Activated CD4-positive, alpha-beta T cell treated with anti-CD3 and anti-CD28 coated beads for 4 hours (primary cell): Measurements from ENCODE around the gene PCSK5.
"Not testable (repeated sequence)": the region's sequence is repeated elsewhere in the genome, so short reads cannot be mapped to it uniquely, and the experiment has no call there.

Experiments used
- DNase-seq, 2 donors: peaks; one replicate each; pipeline ENCODE4 v3.0.0-alpha.2; 2020

PCSK5 gene

DNA sequence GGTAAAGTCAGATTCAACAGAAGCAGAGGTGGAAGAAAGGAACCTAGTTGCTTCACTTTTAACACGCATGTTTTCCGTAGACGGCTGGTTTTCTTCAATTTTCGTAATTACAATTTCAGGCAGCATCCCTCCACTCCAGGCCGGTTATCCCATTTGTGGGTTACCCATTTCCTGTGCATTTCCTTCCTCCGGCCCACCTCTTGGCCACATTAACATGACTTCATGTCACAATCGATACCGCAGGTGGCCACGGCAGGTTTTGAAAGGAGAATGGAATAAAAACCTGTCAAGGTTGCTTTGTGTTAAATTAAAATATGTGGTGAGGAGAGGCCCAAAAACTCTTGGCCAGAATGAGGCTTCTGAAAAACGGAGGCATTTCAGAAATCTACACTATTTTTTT lies 130.2 kb downstream of the PCSK5 start:
- no peak for DNase-seq

DNA sequence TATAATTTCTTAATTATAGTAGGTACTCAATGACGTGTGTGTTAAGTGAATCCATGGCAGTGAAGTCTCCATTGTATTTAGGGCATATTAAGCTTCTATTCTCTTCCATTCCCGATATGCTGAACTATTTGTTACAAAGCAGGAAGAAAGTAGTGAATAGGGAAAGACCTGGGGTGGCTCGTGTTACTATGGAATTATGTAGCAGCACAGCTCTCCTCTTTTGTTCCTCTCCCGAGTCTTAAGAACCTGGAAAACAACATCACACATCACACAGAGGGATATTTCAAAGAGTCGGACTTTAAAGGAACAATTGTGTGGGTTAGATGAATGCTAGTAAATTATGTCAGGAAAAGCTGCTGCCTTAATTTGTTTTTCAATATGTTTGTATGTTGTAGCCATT lies 131.8 kb downstream of the PCSK5 start:
- no peak for DNase-seq

- peak; percentile 35 to 37 for DNase-seq
Observed at GRCh38 chr9:76023715-76024195, 133.3 kb downstream of the PCSK5 start.

GRCh38 chr9:76025286-76025685 lies 134.8 kb downstream of the PCSK5 start:
- DNase-seq, result no peak

GRCh38 chr9:76026796-76027195 lies 136.3 kb downstream of the PCSK5 start:
- DNase-seq, result no peak

GRCh38 chr9:76027416-76027815 lies 136.9 kb downstream of the PCSK5 start:
- DNase-seq, result peak; percentile 21 to 32

DNA sequence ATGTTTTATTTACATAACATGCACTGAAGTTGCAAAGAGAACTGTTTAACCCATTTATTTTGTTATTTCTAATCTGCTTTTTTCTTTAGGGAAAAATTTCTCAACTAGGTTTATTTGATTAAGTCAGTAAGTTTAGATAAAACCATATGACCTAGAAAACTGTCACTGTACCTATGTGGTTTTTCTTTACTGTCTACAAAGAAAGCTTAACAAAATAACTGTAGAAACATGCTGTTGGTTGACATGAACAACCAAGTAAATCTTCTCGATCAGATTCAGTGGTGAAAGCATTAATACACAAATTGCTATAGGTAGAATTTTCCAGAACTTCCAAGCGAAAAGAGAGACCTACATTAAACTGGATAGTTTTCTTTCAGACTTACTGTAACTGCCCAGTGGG lies 137.4 kb downstream of the PCSK5 start:
- DNase-seq, result no peak

GRCh38 chr9:76032038-76032796 lies 141.7 kb downstream of the PCSK5 start:
- DNase-seq, result no peak

- DNase-seq, result no peak
Observed at GRCh38 chr9:76032797-76033373, 142.4 kb downstream of the PCSK5 start.

DNA sequence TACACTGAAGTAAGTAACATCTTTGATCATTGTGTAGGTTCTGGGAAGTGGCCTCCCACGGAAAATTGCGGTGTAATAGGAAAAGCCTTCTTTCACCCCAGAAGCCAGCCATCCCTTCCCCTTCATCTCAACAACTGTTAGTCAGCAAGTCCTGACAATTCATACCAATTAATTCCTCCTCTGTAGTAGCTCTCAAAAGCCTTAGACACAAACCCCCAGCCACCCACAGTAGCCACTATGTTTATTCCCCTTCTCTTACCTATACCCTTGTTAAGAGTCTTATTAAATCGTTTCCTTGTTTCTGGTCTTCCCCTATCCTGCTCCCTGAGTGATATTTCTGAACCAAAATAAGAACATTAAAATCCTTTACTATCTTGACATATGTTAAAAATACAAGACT lies 143.6 kb downstream of the PCSK5 start:
- DNase-seq, result no peak

GRCh38 chr9:76036762-76037161 lies 146.3 kb downstream of the PCSK5 start:
- DNase-seq, result no peak

DNA sequence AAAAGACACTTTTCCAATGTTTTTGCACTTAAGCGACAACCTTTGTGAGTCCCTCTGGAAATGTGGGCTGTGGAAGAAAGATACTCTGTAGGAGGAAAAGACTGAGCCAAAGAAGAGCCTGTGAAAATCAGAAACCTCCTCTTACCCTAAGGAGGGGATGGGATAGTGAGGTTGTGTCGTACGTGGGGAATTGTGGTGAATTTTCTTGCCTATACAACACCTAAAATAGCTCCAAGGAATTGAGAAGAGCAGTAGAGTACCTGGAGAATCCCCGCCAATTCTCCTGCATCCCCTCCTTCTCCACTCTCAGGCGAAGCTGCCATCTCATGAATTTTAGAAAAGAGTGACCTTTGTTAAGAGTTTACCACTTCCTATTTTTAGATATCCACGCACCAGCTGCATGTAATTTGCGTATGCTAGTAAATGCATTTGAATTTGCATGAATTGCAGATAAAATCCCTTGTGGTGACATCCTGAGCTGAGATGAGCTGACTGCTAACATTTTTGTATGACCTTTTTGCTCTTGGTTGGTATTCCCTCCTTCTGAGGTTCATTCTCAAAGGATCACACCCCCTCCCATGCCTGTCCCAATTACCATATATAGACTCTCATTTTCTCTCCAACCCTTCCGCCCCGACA lies 147.2 kb downstream of the PCSK5 start:
- no peak for DNase-seq

- DNase-seq, result no peak
Observed at GRCh38 chr9:76038431-76038830, 148.0 kb downstream of the PCSK5 start.

DNA sequence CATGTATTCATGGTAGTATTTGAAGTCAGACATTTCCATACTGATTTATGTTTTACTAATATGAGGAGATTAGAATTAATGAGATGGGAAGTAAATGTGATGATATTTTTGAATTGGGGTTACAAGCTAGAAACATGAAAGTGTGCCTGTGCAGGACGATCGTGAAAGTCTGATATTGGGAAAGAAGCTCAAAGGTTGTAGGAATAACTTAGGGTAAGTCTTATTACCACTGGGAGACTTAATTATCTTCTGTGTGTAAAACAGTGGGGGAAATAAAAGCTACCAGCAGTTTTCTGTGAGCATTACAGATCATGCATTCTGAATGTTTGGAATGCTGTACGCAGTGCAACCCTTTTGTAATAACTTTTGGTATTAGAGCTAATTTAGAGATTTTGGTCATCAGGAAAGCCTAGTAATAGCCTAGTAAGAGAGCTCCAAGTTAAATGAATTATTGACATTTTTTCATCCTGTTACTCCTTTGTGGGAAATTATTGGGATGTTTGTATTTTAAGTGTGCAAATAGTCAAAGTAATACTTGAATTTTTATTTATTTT lies 153.9 kb downstream of the PCSK5 start:
- no peak for DNase-seq

DNA sequence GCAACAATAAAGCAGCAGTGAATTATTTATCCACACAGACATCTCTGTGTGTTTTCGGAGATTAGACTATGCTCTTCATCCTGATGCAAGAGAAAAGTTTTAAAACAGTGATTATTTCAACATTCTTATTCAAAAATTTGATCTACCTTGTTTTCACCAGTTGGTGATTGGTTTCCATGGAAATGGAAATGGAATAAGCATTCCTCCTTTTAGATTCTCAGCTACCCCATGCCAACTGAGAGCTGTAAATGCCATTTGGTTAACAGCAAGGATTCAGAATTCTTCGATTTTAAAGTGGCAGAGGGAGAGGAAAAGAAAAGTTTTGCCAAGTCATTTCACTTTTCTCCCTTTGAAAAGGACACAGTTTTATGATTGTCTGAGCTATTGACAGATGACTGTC lies 154.7 kb downstream of the PCSK5 start:
- no peak for DNase-seq

DNA sequence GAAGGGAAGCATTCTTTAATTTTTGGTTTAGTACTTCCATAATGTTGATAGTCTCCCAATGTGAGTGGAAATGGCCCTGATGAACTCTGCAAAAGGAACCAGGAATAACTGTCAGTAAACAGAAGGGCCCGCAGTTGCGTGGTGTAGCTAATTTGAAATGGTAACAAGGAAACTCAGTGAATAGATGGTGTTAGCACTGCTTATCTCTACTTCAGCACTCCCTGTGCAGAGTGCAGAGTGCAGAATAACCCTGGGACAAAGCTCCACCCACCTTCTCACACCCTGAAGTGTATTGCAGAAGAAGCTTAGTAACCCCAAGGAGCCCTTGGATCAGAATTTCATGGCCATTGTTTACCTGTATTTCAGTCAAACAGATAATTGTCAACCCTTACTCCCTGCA lies 158.9 kb downstream of the PCSK5 start:
- DNase-seq, result no peak

DNA sequence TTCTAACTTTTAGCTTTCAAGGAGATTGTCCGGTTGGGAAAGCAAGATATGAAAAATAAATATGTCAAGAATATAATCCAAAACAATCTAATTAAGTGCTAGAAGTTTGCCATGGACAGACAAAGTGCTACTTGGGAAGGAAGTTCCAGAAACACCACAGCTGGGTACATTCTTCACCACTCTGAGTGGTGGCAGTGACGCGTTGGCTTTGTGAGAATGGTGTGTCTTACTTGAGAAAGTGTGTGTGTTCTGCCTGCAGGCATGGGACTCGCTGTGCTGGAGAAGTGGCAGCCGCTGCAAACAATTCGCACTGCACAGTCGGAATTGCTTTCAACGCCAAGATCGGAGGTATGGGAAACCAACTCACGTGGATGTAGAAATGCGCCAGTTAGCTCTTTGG lies 177.2 kb downstream of the PCSK5 start:
- DNase-seq, result no peak

- no peak for DNase-seq
Observed at GRCh38 chr9:76077537-76077936, 187.1 kb downstream of the PCSK5 start.

DNA sequence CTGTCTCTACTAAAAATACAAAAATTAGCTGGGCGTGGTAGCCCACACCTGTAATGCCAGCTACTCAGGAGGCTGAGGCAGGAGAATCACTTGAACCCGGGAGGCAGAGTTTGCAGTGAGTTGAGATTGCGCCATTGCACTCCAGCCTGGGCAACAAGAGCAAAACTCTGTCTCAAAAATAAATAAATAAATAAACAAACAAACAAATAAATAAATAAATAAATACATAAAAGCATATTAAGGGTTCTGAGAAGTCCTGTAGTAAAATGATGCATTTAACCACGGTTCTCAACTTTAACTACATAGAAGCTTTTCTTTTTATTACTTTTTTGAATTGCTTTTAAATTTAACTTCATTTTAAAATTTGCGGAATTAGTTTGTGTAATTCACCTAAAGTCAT lies 190.8 kb downstream of the PCSK5 start:
- DNase-seq, result not testable (repeated sequence)

GRCh38 chr9:76082057-76082456 lies 191.6 kb downstream of the PCSK5 start:
- DNase-seq, result no peak

- no peak for DNase-seq
Observed at GRCh38 chr9:76085596-76085995, 195.1 kb downstream of the PCSK5 start.

- DNase-seq, result no peak
Observed at GRCh38 chr9:76086539-76086938, 196.1 kb downstream of the PCSK5 start.

DNA sequence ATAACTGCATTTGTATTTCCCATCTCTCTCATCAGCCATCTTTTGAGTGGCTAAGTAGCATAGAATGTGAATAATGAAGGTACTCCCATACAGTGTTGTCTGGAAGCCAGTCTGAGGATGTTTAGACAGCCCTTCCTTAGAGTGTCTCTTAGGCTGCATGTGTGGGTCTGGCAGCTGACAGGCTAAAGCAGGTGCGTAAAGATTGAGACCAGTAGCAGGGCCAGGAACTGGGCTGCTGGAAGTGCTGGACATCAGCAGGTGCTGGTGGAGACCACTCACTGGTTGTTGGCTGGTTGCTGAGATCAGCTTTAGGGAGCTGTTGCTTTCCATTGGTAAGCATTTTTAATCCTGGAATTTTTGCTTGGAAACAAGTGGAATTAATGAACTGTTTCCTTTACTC lies 197.5 kb downstream of the PCSK5 start:
- DNase-seq, result no peak

DNA sequence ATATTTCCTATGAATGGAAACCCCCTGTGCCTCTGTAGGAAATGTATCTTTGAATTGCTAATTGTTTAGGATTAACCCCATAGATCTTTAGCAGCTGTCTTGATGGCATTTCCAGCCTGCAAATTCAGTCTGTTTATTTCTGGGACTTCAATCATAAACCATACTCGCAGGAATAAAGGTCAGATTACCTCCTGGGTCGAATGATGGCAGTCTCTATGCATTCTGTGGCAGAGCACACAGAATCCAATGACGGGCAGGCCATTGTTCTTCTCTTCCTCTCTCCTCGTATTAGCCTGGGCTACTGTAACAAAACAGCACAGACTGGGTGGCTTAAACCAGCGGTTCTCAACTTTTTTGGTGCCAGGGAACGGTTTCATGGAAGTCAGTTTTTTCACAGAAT lies 199.9 kb downstream of the PCSK5 start:
- no peak for DNase-seq
